ENCODE data around the gene MTHFR. TPM values are rescaled to one million over a fixed set of nuclear protein-coding genes. Genes with fewer than 3 reads are reported as not detected.

MTHFR gene
- total and polyA plus RNA-seq, 2 of the 4 experiments (the other 2 are of a cell fraction): 7.3 to 7.4 TPM

- Histone ChIP-seq H3K4me3 (ENCODE audit: insufficient read depth, low read depth, low read length) (peak overlapping the region; percentile 58), H3K79me1 (ENCODE audit: low read depth in 1 of 2, low read length in 2 of 2) (peaks cover 12 to 69% of the 10 kb centered on the region in 2 experiments; a peak in 3 of 4 replicates), H2BK5ac (ENCODE audit: low read depth, low read length, poor library complexity, severe bottlenecking) (peak overlapping the region; percentile 90), H4K8ac (ENCODE audit: low read depth in 2 of 2, low read length in 2 of 2) (peak overlapping the region; percentile 91 to 92), H2BK15ac (ENCODE audit: low read depth, low read length) (peak overlapping the region; percentile 27; the same call in 2 of the 3 replicates), H3K27me3 (ENCODE audit: control insufficient read depth, insufficient read depth, low read length) (no peaks in the 10 kb centered on the region), H2AK9ac (replicated peaks; ENCODE audit: low read depth, low read length, poor library complexity) (peak overlapping the region; percentile 98), H3K23ac (ENCODE audit: low read depth, low read length) (peak overlapping the region; percentile 91), H3K56ac (ENCODE audit: extremely low read depth, insufficient read depth, low read length) (peak overlapping the region; percentile 45; the same call in 1 of the 2 replicates), H2AFZ (replicated peaks; ENCODE audit: low read length, poor library complexity) (peak overlapping the region; percentile 98), H3K36me3 (ENCODE audit: control insufficient read depth, insufficient read depth, low read length) (peaks cover 16% of the 10 kb centered on the region), H4K91ac (ENCODE audit: insufficient read depth, low read depth, low read length) (peak overlapping the region; percentile 88), H3K9me3 (ENCODE audit: control insufficient read depth, insufficient read depth, low read length) (no peaks in the 10 kb centered on the region), H3K4ac (ENCODE audit: low read depth, low read length) (peak overlapping the region; percentile 94), H3K4me2 (ENCODE audit: low read depth, low read length) (peak overlapping the region; percentile 93), H3K9me1 (ENCODE audit: insufficient read depth, low read length) (peaks cover 3% of the 10 kb centered on the region; the same call in 1 of the 2 replicates), H3K9ac (ENCODE audit: low read depth, low read length) (peak overlapping the region; percentile 82), H2BK20ac (ENCODE audit: low read depth, low read length) (peak overlapping the region; percentile 35), H3K27ac (ENCODE audit: insufficient read depth, low read length) (peak overlapping the region; percentile 92), H2BK120ac (ENCODE audit: low read depth, low read length) (peak overlapping the region; percentile 78), H4K20me1 (ENCODE audit: insufficient read depth, low read length) (no peaks in the 10 kb centered on the region; the same call in 1 of the 2 replicates), H4K5ac (ENCODE audit: low read depth, low read length) (peak overlapping the region; percentile 45), H3K18ac (ENCODE audit: low read depth, low read length) (peak overlapping the region; percentile 43), H2AK5ac (ENCODE audit: low read depth, low read length) (peak overlapping the region; percentile 59), H3K4me1 (ENCODE audit: control insufficient read depth, insufficient read depth, low read length) (peaks cover 13% of the 10 kb centered on the region), H3K14ac (replicated peaks; ENCODE audit: low read depth, low read length) (peak overlapping the region; percentile 86)
- in situ Hi-C loops (cut with MboI; ENCODE audit: low sequenced_read_pairs): no loop called here
- BruUV-seq (replicated peaks): no TSS peak
- DNase-seq: peak; percentile 56
- CTCF ChIA-PET: no interaction called here
- ATAC-seq (ENCODE audit: low read depth): no peak
- intact Hi-C loops (cut with micrococcal nuclease): loop anchor here (5.0 kb wide), 1 partner anchor 123 kb away; the partner anchor contains the start of gene MAD2L2
- POLR2A ChIA-PET (ENCODE audit: unreplicated experiment): no interaction called here
- dilution Hi-C loops (cut with HindIII; ENCODE audit: low sequenced_read_pairs, unreplicated experiment): no loop called here
- TF ChIP-seq MXI1 (IDR thresholded peaks at IDR 0.05; ENCODE audit: borderline replicate concordance, low read depth, low read length): no peak
- TF ChIP-seq MAZ (IDR thresholded peaks at IDR 0.05; ENCODE audit: borderline replicate concordance, low read depth, low read length): no peak
- 4% methylated on average over 5 of the region's 17 CpGs; no CpG with 5 or more reads in 1 of the 2 experiments for WGBS, 2 experiments (ENCODE audit: extremely low coverage in 2 of 2, insufficient read length in 1 of 2)
Measured at GRCh38 chr1:11804666-11805421, 920 bp downstream of the MTHFR start.
